Stimulated activated memory B cell treated with anti-CD40 and anti-IgM and Interleukin-4, amounts not matched to agents 10 μg/mL and 1 μg/mL and 100 μg/mL, for 72 hours (primary cell): ENCODE data around the gene SCARB1.

Source experiments
- ATAC-seq: fragments of 150-1000 bp; cut with Tn5 transposase; 2 replicates; pipeline ENCODE4 v1.10.0; 2021
- H3K27ac Mint-ChIP-seq: one replicate; pipeline ENCODE4 v1.8.0; 2022; ENCODE audit warnings: mild to moderate bottlenecking, mixed read lengths
- H3K27me3 Mint-ChIP-seq: one replicate; pipeline ENCODE4 v1.8.0; 2022; ENCODE audit warnings: mixed read lengths
- H3K36me3 Mint-ChIP-seq: one replicate; pipeline ENCODE4 v1.8.0; 2022; ENCODE audit warnings: mixed read lengths
- H3K4me1 Mint-ChIP-seq: one replicate; pipeline ENCODE4 v1.8.0; 2022; ENCODE audit warnings: mixed read lengths
- H3K4me3 Mint-ChIP-seq: one replicate; pipeline ENCODE4 v1.8.0; 2022; ENCODE audit warnings: mild to moderate bottlenecking, moderate library complexity, mixed read lengths
- H3K9me3 Mint-ChIP-seq: one replicate; pipeline ENCODE4 v1.8.0; 2022; ENCODE audit warnings: mixed read lengths

SCARB1 gene

GRCh38 chr12:124754949-124755800 lies 108.5 kb downstream of the SCARB1 start:
- Mint-ChIP-seq H3K36me3 (peaks cover 5% of the 10 kb centered on the region), H3K4me1 (peaks cover 17% of the 10 kb centered on the region), H3K9me3 (peaks cover 5% of the 10 kb centered on the region), H3K27me3 (peaks cover 89% of the 10 kb centered on the region), H3K4me3 (no peak overlapping the region), H3K27ac (no peak overlapping the region)
- no peak for ATAC-seq

DNA sequence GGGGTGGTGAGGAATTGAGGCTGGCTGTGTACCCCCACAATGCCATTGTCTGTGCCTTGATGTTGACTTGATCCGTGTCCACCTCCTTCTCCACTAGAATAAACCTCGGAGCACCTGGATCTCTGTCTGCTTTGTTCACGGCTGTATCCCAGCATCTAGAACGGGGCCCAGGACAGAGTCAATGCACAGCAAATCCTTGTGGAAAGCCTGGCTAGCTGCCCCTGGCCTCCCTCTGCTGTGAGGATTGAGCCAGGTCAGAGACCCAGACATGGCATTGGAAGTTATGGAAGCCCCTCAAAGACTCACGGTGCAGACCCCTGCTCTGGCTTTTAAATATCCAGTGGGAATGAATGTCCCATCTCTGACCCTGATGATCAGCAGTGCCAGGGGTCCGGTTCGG lies 109.2 kb downstream of the SCARB1 start:
- no peak for ATAC-seq
- no peak overlapping the region for H3K27ac Mint-ChIP-seq
- H3K4me1 Mint-ChIP-seq, result peaks cover 10% of the 10 kb centered on the region
- H3K4me3 Mint-ChIP-seq, result no peak overlapping the region
- H3K36me3 Mint-ChIP-seq, result peaks cover 5% of the 10 kb centered on the region
- peaks cover 5% of the 10 kb centered on the region for H3K9me3 Mint-ChIP-seq
- peaks cover 86% of the 10 kb centered on the region for H3K27me3 Mint-ChIP-seq

DNA sequence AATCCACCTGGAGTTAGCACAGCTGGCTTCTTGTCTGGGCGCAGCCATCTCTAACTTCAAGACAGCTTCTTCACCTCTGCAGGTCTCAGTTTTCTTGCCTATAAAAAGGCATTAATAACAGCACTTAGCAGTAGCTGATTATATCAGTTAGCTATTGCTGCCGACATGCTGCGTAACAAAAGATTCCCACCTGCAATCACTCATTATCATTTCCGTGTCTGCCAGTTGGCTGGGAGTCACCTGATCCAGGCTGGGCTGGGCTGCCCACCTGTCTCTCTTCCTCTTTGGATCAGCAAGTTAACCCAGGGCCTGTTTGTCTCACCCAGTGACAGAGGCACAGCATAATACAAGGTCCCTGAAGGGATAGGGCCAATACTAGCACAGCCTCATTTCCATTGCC lies 109.7 kb downstream of the SCARB1 start:
- Mint-ChIP-seq H3K9me3 (peaks cover 5% of the 10 kb centered on the region), H3K4me3 (no peak overlapping the region), H3K27ac (no peak overlapping the region), H3K27me3 (peaks cover 81% of the 10 kb centered on the region), H3K36me3 (peaks cover 5% of the 10 kb centered on the region), H3K4me1 (peaks cover 6% of the 10 kb centered on the region)
- no peak for ATAC-seq

DNA sequence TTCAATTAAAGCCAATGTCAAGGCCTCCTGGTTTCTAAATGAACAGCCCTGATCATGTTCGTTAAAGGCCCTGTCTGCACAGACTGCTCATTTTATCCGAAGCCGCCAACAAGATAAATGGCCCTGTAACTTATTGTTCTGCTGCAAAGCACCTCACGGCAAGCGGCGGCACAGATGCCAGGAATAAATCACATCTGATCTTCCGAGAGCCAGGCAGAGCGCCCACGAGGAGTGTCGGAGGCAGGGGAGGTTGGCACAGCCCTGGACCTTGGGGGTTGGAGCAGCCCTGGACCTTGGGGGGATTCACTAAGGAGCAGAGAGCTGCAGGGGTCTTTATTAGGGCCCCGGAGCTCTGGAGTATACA lies 110.5 kb downstream of the SCARB1 start:
- H3K9me3 Mint-ChIP-seq, result peaks cover 5% of the 10 kb centered on the region
- ATAC-seq, result no peak
- no peak overlapping the region for H3K27ac Mint-ChIP-seq
- H3K4me1 Mint-ChIP-seq, result peaks cover 6% of the 10 kb centered on the region
- H3K36me3 Mint-ChIP-seq, result peaks cover 5% of the 10 kb centered on the region
- peaks cover 73% of the 10 kb centered on the region for H3K27me3 Mint-ChIP-seq
- H3K4me3 Mint-ChIP-seq, result no peak overlapping the region

DNA sequence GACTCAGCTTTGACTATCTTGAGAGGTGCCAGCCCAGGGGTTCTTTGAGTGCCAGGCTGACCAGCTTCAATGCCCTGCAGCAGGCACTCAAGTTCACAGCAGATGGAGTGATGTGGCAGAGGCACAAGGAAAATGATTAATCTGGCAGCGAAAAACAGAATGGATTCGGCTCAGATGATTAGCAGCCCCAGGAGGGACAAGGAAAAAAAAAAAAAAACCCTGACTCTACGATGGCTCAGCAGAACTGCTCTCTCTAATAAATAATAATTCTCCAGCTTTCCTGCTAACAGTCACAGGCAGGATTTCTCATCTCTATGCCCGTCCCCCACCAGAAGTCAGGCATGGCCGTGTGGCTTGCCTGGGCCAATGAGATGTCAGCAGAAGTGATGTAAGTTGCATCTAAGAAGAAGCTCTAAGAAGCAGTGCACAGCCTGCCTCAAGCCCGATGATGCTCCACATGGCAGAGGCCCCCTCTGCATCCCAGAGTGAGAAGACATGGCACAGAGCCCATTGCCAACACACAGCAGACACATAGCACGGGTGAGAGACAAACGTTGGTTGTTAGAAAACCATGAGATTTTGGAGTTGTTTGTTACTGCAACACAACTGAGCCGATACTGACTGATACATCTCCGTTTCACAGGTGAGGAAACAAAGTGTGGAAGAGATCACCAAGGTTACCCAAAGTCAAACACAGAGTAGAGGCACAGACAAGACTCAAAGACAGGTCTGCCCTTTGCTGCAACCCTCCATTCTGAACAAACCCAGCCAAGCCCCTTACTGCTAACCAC lies 111.0 kb downstream of the SCARB1 start:
- Mint-ChIP-seq H3K9me3 (peaks cover 4% of the 10 kb centered on the region), H3K4me1 (peaks cover 9% of the 10 kb centered on the region), H3K36me3 (peaks cover 2% of the 10 kb centered on the region), H3K27me3 (peaks cover 68% of the 10 kb centered on the region), H3K27ac (no peak overlapping the region), H3K4me3 (no peak overlapping the region)
- ATAC-seq, result no peak

DNA sequence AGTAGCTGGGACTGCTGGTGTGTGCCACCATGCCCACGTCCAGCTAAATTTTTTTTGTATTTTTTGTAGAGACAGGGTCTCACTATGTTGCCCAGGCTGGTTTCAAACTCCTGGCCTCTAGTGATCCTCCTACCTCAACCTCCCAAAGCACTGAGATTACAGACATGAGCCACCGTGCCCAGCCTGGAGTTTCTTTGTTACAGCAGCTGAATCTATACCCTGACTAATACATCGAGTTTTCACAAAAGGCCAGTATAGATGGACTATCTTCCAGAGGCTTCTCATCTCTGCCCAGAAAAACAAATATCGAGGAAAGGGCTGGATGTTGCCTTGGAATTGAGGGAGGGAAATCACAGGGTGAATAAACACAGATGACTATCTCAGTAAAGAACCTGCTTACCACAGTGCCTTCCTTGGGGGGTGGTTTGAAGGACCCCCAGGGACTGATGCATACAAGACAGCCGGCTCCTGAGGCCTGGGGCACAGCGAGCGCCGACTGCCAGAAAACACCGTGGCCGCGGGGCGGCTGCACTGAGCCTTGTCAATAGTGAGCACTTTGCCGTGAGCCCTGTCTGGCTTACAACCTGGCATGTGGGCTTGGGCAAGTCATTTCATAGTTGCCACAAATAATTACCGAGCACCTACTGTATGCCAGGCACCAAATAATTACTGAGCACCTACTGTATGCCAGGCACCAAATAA lies 111.9 kb downstream of the SCARB1 start:
- Mint-ChIP-seq H3K4me1 (peaks cover 15% of the 10 kb centered on the region), H3K36me3 (no peaks in the 10 kb centered on the region), H3K27me3 (peaks cover 60% of the 10 kb centered on the region), H3K27ac (no peak overlapping the region), H3K9me3 (peaks cover 2% of the 10 kb centered on the region), H3K4me3 (no peak overlapping the region)
- ATAC-seq, result no peak

GRCh38 chr12:124750787-124751471 lies 112.7 kb downstream of the SCARB1 start:
- Mint-ChIP-seq H3K9me3 (peaks cover 2% of the 10 kb centered on the region), H3K36me3 (no peaks in the 10 kb centered on the region), H3K27me3 (peaks cover 68% of the 10 kb centered on the region), H3K4me1 (peaks cover 22% of the 10 kb centered on the region), H3K27ac (no peak overlapping the region), H3K4me3 (no peak overlapping the region)
- ATAC-seq, result no peak

DNA sequence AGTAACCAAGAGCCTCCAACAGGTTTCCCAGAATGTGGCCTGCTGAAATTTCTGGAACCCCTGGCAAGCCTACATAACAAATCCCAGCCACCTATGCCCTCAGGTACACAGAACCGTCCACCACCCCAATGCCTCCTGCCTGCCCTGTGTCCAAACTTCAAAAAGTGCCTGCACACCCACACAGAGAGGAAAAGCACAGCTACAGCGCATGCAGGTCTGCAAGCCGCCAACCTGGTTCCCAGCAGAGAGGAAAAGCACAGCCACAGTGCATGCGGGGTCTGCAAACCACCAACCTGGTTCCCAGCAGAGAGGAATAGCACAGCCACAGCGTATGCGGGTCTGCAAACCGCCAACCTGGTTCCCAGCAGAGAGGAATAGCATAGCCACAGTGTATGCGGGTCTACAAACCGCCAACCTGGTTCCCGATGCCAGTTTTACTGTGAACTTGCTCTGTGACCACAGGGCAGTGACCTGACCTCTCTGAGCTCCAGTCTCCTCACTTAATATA lies 113.5 kb downstream of the SCARB1 start:
- H3K4me3 Mint-ChIP-seq, result no peak overlapping the region
- no peak for ATAC-seq
- H3K36me3 Mint-ChIP-seq, result no peaks in the 10 kb centered on the region
- peaks cover 22% of the 10 kb centered on the region for H3K4me1 Mint-ChIP-seq
- peaks cover 70% of the 10 kb centered on the region for H3K27me3 Mint-ChIP-seq
- no peak overlapping the region for H3K27ac Mint-ChIP-seq
- peaks cover 2% of the 10 kb centered on the region for H3K9me3 Mint-ChIP-seq

DNA sequence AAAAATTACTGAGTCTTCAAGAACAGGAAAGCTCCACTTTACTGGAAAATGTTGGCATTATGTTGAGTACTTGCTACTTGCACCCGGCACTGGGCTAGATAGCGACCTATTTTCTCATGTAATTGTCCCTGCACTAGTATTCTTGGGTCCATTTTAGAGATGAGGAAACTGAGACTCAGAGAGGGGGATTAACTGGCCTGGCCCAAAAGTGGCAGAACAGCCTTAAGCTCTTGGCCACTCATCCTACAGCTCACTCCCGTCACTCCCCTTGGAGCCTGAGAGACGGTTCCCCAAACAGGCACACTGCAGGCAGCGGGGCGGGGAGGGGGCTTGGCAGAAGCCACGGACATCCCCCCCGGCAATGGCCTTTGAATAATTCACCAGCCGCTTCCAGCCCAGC lies 113.9 kb downstream of the SCARB1 start:
- Mint-ChIP-seq H3K9me3 (peaks cover 2% of the 10 kb centered on the region), H3K4me1 (peaks cover 19% of the 10 kb centered on the region), H3K36me3 (no peaks in the 10 kb centered on the region), H3K4me3 (no peak overlapping the region), H3K27me3 (peaks cover 70% of the 10 kb centered on the region), H3K27ac (no peak overlapping the region)
- ATAC-seq, result no peak

DNA sequence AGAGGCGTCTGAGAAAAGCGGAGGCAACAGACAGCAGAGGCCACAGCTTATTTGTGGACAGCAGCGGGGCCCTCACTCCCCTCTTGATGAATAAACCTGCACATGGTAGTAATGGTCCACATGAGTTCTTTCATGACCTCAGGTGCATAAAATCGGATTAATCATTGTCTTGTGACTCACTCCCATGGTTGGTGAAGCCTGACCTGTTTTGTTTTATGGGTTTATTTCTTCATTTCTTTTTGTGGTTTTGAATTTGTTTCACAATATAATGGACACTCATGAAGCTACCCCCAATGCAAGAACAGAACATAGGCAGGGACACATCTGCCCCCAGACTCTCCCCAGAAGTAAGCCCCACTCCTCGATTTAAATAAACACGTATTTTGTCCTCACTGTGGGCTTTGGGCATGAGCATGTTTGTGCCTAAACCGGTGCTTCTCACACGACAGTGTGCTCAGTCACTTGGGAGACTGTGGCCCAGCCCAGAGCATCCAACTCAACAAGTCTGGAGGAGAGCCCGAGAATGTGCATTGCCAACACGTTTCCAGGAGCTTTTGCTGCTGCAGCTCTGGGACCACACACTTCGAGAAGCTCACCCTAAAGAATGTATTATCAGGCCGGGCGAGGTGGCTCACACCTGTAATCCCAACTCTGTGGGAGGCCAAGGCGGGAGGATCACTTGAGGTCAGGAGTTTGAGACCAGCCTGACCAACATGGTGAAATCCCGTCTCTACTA lies 116.1 kb downstream of the SCARB1 start:
- Mint-ChIP-seq H3K36me3 (no peaks in the 10 kb centered on the region), H3K27me3 (peaks cover 59% of the 10 kb centered on the region)
- ATAC-seq, result no peak

DNA sequence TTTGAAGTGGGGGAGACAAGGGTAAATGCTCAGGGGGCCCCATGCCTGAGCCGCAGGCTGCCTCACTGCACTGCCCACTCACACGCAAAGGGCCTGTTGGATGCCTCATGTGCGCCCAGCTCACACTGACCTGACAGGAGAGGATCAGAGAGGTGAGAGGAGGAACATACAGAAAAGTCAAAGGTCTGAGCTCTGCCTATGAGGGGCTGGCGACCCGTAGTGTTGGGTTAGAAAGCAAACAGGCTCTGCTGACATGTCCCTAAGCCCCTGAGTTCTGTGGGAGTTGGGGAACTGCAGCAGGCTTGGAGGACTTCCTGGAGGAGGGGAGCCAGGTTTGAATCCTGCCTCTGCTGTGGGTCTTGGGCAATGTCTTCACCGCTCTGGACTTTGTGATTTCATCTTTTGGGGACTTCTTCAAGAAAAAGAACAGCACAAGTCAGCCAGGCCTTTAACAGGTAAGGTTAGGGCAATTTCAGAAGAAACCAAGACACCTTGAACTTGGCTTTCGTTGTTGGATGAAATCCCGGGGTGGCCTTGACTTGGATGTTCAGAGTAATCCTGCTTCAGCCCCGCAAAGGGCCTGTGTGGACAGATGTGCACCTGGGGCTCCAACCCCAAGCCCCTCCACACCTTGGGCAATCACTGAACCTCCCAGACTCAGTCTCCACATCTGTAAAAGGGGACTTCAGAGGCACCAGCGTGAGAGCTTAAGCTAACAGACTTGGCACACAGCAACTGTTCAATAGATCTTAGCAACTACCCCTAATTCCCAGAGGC lies 116.8 kb downstream of the SCARB1 start:
- no peak overlapping the region for H3K4me3 Mint-ChIP-seq
- H3K36me3 Mint-ChIP-seq, result no peaks in the 10 kb centered on the region
- H3K27ac Mint-ChIP-seq, result no peak overlapping the region
- peaks cover 52% of the 10 kb centered on the region for H3K27me3 Mint-ChIP-seq
- no peak for ATAC-seq
- peaks cover 19% of the 10 kb centered on the region for H3K4me1 Mint-ChIP-seq
- H3K9me3 Mint-ChIP-seq, result no peaks in the 10 kb centered on the region

More for the DNA sequence above, 116.1 kb downstream of the SCARB1 start:
- no peaks in the 10 kb centered on the region for H3K9me3 Mint-ChIP-seq
- no peak overlapping the region for H3K4me3 Mint-ChIP-seq
- H3K27ac Mint-ChIP-seq, result no peak overlapping the region
- H3K4me1 Mint-ChIP-seq, result peaks cover 19% of the 10 kb centered on the region

- Mint-ChIP-seq H3K4me3 (no peak overlapping the region), H3K4me1 (peaks cover 19% of the 10 kb centered on the region), H3K9me3 (peaks cover 2% of the 10 kb centered on the region), H3K27ac (no peak overlapping the region), H3K36me3 (no peaks in the 10 kb centered on the region), H3K27me3 (peaks cover 51% of the 10 kb centered on the region)
- peak; percentile 43 for ATAC-seq
These were observed 117.6 kb downstream of the SCARB1 start for GRCh38 chr12:124745891-124746570.

- Mint-ChIP-seq H3K9me3 (peaks cover 2% of the 10 kb centered on the region), H3K4me3 (no peak overlapping the region), H3K27ac (no peak overlapping the region), H3K36me3 (no peaks in the 10 kb centered on the region), H3K27me3 (peaks cover 51% of the 10 kb centered on the region), H3K4me1 (peaks cover 19% of the 10 kb centered on the region)
- ATAC-seq, result no peak
These were observed 118.2 kb downstream of the SCARB1 start for GRCh38 chr12:124745465-124745890.
